Left colon (tissue), 2 donors: ENCODE results near the gene GRIN2A. TPM values are rescaled to one million over a fixed set of nuclear protein-coding genes. Genes with fewer than 3 reads are reported as not detected.

Source experiments
- ATAC-seq: fragments of 200-7000 bp; cut with Tn5 transposase; one replicate; pipeline ENCODE4 v1.9.1; 2020; ENCODE audit warnings: mild to moderate bottlenecking, moderate library complexity
- DNase-seq, 2 donors: peaks; one replicate each; pipeline ENCODE4 v3.0.0-alpha.2; 2020
- intact Hi-C, 2 donors: fragments of 100-400 bp; cut with DNase I in 1 of 2; cut with micrococcal nuclease in 1 of 2; formaldehyde crosslinking; loops; one replicate each; pipeline versions ENCODE4 v1.11.2 to v1.14.0; 2022; cut with DNase I, micrococcal nuclease
- total RNA-seq, 2 donors: library from RNA; stranded (reverse); fragmentation: NEBNext Ultra II Directional; extraction: Animal tissue kit (Norgen Biotek cat#: 25700); gene quantifications; one replicate each; pipeline ENCODE4 v1.2.1, GENCODE V29; 2021
- donor health status: DM: no; HTN: no; CAD: no.
- donor health status: DM: yes; HTN: yes; CAD: no.

The GRIN2A gene
- total RNA-seq, 2 donors from 2014 or later = 0.24 to 0.78 TPM

DNA sequence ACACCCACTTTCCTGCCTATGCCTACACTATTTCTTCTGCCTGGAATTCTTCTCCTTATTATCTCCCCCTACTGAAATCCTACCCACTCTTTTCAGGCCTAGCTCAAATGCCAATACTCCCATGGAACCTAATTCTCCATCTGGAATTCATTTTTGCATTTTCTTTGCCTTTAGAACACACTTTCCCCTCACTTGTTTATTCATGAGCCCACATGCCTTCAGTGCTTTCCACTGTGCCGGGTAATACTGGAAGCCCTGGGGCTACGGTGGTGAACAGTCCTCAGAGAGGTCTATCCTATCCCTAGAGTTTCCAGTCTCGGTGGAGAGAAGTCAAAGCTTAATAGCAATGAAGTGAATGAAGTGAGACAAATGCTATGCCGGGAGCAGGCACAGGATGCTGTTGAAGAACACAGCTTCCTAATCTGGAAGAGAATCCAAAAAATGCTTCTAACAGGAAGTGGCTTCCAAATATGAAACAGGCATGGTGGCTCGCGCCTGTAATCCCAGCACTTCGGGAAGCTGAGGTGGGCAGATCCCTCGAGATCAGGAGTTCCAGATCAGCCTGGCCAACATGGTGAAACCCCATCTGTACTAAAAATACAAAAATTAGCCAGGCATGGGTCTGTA is 322.4 kb downstream of the GRIN2A start:
- intact Hi-C loops = no loop called here
- DNase-seq (no peak), ATAC-seq (no peak)

DNA sequence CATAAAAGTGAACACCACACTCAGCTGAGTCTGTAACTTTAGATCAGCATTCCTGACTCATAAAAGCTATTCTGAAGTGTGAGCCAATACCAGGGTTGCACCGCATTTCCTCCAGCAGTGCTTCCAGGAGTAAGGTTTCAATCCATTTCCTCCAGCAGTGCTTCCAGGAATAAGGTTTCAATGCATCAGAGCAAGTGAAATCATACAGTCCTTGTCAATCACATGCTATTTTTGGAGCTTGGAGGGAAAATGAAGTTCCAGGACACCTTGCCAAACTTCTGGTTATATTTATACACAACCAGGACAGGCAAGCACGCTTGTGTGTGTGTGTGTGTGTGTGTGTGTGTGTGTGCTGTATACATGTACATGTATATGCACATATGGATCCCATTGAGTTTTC is 327.6 kb downstream of the GRIN2A start:
- no peak for ATAC-seq
- no peak for DNase-seq
- intact Hi-C loops = no loop called here

DNA sequence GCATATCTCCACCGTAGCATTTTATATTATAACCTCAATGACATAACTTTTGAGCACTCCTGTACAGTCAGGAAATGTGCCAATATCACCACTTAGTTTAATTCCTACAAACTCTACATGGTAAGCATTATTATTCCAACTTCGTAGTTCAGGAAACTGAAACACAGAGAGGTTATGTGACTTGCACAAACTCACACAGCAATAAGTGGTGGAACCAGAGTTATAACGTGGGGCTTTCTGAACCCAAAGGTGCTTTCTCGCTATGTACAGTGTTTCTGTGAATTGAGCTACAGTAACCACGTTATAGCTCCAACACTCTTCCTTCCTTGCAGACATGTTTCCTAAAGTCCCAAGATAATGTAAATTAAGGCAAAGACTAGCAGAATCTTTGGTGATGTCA is 330.2 kb downstream of the GRIN2A start:
- intact Hi-C loops = no loop called here
- DNase-seq (no peak), ATAC-seq (no peak)

DNA sequence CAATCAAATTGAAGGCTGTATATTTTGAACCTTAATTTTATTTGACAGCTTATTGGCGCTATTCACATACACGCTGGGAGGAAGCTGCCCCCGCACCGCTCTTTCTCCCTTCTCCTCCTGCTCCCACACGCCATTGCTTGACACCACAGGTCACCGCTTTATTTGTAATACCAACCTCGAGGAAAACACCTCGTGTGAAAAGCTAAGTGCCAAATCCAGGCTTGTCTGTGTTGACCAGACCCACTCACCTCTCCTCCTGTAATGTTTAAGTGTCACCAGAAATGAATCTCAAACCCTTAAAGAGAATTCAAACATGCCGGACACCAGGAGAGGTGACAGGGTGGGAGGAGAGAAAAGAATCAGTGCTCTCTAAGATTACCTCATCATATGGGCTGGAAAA is 331.4 kb downstream of the GRIN2A start:
- no peak for ATAC-seq
- intact Hi-C loops = no loop called here

DNA sequence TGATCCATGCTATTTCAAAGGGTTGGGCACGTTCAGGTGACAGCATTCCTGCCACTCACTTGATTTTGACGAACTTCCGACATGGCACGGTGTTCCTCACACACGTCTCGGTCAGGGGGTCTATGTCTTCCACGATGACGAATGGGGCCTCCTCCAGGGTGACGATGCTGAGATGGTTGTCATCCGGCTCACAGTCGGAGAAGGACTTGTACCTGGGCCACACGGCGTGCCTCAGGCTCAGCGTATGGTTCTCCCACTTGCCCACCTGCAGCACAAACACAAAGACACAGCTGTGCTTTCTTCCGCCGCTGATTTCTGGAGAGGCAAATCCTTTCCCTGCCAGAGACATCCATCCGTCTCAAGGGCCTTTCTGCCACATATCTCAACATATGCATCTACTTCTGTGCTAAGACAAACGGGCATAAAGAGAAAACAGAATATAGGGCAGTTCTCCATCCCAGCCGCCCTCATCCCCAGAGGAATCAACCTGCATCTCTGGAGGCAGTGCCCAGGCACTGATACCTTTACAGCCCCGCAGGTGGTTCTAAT is 332.5 kb downstream of the GRIN2A start:
- intact Hi-C loops = no loop called here
- DNase-seq = no peak
- no peak for ATAC-seq

More for the DNA sequence above, 331.4 kb downstream of the GRIN2A start:
- DNase-seq = no peak

DNA sequence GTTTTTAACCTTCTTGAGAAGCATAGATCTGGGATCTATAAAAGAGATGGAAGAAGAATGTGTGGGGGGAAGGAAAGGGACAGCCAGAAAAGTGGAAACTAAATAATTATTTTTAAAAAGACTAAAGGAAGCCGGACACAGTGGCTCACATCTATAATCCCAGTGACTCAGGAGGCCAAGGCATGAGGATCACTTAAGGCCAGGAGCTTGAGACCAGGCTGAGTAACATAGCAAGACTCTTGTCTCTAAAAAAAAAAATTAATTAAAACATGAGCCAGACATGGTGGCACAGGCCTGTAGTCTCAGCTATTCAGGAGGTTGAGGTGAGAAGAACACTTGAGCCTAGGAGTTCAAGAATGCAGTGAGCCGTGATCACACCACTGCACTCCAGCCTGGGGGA is 335.1 kb downstream of the GRIN2A start:
- no peak for ATAC-seq
- no peak for DNase-seq
- intact Hi-C loops = no loop called here

DNA sequence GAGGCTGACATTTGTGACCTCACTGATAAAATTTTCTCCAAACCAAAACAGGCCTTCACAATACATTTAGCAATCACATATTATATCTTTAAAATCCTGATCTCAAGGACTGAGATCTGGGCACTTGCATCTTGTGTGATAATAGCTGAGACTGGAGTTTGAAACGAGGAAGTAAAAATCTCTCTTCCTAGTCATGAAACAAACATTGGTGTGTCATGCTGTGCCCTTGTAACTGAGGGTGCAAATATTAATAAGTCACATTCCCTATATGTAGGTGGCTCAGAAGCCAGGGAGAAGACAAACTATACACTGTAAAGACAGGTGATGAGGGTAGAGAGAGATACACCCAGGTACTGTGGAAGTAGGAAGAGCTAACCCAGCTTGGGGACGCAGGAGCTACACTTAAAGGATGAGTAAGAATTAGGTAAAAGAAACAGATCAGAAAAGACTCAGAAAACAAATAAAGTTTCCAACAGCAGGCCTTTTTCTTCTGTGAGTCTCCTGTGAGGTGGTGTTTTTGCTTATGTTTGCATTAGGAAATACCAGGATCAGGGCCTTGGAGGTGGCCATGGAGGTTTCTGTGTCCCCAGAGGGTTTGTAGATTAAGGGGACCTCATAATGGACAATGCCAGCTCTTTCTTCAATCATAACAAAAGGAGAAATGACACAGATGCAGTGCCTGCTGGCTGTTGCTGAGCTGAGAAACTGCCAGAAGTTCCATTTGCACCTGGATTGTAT is 335.7 kb downstream of the GRIN2A start:
- DNase-seq (no peak), ATAC-seq (no peak)
- intact Hi-C loops = no loop called here

DNA sequence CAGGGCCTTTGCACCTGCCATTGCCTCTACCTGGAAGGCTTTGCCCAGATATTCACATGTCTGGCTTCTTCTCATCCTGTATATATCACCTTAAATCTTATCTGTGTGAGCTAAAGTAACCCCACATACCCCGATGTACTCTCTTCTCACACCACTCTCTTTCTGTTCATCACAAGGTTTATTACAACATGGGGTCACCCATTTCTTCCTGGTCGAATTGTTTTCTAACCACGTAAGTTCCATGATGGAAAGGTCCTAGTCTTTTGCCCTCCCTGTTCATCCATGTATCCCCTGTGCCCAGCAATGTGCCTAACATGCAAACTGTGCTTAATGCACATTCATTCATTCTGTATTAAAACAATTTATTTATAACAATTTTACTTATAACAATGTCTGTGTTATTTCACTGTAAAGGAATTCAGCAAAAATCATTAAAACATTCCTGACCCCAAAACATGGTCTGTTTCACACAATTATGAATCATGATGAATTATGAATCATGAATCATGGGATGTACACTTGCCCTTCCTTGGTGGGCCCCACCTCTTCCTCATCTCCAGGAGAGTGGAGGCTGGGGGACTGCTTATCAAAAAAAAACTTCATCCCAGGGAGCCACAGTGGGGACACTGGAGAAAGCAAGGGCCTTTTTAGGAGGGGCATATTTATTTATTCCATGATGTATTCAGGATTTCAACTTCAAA is 336.4 kb downstream of the GRIN2A start:
- ATAC-seq = no peak
- DNase-seq = no peak
- intact Hi-C loops = no loop called here

DNA sequence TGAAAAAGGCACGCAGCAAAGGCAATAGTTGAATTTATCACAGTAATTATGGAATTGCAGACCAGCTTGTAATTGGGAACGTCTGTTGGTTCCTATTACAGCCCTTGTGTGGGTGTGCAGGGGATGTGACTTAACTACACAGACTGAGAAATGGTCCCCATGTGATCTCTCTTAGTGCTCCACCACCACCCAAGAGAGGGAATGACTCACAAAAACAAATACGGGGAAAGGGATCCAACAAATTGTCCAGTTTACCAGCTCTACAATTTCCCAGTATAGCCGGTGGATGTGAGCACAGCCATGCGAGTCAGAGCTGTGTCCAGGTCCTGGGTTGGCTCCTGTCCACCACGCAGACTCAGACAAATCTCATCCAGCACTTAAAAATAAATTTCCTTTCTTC is 337.9 kb downstream of the GRIN2A start:
- intact Hi-C loops = no loop called here
- ATAC-seq (no peak), DNase-seq (no peak)

DNA sequence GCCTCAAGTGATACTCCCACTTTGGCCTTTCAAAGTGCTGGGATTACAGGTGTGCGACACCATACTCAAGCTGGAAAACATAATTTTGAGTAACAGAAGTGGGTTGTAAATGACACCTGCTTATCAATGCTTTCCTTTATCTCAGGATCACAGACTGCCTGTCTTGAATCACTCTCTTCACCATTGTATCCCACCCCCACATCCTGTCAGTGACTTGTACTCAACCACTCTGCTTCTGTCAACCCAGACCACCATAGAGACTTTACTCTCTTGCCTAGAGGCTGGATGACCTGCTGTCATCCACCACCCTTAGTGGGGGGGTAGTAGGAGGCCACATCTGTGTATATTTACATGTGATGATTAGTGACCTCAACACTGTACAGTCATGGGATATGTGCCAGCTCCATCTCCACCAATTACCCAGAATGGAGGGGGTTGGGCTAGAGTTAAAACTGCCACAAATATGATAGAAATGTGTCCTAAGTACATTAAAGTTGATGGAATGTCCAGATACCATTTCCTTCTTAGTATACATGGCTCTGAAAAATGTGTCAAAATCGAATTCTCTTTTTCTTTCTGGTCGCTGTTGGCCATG is 338.7 kb downstream of the GRIN2A start:
- intact Hi-C loops = no loop called here
- no peak for DNase-seq
- no peak for ATAC-seq

DNA sequence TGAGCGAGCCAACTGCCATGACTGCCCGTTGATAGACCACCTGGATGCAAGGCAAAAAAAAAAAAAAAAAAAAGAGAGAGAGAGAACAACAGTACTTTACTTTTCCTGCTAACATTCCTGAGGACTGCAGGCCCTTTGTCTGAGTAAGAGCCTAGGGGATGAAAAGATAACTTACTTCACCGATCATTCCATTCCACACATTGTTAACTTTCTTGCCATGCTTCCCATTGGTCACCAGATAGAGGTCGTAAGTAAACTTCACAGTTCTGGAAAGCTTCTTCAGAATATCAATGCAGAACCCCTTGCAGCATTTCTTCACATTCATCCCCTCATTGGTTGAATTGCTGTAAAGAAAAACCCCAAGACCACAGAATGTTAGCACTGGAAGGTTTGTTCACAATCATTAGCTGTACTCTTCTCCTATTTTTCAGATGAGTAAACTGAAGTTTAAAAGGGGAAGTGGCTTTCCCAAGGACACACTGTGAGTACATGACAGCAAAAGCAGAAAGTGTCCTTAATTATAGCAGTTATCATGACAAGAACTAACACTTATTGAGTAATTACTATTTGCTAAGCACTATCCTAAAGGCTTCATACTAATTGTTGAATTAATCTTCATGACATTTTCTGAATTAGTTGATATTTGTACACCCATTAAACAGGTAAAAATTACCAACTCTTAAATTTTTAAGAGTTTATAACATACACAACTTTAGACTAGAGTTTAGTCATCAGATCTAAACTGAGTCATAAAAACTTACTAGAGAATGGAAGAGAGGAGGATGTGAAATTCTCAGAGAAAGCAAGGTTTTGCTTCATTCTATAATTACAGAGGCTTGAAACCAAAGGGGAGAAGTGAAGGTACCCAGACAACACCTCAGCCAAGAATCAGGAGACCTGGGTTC is 341.2 kb downstream of the GRIN2A start:
- intact Hi-C loops = no loop called here
- ATAC-seq (no peak), DNase-seq (no peak)

DNA sequence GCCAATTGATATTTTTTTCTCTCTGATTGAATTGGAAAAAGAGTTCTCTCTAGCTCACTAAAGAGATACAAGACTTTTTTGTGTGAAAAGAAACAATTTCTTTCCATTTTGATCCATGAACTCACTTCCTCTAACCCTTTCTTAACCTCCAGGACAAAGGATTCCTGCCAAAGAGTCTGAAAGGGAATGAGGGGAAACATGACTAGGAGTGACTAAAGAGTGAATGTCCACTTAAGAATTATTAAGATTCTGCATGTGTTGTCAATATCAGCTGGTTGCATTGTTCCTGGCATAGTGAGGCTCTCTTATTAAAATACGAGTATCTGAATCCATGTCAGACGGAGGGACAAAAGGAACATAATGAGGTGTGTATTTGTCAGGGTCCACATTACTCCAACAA is 344.7 kb downstream of the GRIN2A start:
- DNase-seq (no peak), ATAC-seq (no peak)
- intact Hi-C loops = no loop called here

DNA sequence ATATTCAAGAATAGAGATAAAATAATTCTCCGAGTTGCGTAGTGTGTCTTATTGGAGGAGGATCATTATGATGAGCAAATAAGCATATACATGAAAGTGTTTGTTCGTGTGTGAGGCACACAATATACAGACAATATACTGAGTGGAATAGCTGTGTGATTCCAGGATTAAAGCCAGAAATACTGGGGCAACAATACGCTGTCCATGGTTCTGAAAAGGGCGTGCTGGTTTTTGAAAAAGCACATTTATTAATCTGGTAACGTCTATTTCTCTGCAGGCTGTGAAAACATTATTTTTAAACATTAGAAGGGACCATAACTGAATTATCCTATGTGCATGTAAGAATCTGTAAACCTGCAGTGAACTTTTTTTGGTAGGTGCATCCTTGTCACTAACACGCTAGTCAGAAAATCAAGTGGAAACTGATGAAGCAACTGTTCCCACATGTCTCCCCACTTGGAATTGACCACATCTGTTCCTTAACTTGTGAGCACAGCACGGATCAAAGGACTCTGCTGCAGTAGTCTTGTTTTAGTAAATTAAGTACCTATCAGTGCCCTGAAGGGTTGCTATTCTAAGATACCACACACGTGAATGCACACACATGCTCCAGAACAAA is 346.0 kb downstream of the GRIN2A start:
- DNase-seq (peak in 1 of 2 donors; percentile 9), ATAC-seq (no peak)
- intact Hi-C loops = no loop called here

DNA sequence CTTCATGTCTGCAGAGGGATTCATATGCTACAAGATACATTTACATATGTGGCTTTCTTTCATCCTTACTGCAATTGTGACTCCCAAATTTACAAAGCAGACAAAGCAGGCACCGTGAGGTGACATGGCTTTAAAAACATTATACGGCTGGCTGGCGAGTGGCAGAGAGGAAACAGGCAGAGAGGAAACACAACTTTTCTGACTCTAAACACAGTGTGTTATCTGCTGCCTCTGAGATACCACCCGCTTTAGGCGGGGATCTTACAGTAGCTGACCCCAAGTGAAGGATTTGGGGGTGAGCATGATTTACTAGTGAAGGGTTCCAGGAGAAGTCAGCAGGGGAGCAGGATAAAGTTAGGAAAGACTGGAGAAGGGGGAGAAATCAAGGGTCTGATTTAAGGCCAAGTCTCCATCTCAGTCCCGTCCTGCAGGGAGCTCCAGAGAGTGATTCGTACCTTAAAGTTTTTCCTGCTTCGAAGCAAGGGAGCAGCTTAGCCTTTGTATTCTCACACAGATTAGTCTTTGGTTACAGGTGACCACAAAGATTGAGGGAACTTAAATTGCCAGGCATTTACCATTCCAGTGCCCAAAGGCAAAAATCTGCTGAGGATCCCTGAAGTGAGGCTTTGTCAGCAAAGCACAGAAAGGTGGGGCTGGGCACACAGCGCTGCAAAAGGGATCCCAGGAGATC is 355.0 kb downstream of the GRIN2A start:
- intact Hi-C loops = no loop called here
- ATAC-seq (no peak), DNase-seq (no peak)

DNA sequence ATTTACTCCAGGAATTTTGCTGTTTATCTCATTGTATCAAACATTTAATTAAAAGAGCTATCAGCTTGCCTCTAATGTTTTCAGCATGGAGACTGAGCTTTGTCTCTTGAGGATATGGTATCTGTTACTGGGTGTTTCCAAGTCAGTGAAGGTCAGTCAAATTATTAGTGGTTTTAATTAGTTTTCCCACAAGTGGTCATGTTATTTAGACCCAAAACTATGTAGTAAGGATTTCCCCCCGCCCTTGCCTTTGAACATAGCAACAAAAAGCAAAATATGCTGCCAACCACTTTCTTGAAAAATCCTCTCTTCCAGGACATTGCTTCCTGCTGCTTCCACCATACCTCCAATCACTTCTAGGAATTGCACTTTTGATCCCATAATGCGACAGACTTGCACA is 355.6 kb downstream of the GRIN2A start:
- ATAC-seq (no peak), DNase-seq (no peak)
- intact Hi-C loops = no loop called here

DNA sequence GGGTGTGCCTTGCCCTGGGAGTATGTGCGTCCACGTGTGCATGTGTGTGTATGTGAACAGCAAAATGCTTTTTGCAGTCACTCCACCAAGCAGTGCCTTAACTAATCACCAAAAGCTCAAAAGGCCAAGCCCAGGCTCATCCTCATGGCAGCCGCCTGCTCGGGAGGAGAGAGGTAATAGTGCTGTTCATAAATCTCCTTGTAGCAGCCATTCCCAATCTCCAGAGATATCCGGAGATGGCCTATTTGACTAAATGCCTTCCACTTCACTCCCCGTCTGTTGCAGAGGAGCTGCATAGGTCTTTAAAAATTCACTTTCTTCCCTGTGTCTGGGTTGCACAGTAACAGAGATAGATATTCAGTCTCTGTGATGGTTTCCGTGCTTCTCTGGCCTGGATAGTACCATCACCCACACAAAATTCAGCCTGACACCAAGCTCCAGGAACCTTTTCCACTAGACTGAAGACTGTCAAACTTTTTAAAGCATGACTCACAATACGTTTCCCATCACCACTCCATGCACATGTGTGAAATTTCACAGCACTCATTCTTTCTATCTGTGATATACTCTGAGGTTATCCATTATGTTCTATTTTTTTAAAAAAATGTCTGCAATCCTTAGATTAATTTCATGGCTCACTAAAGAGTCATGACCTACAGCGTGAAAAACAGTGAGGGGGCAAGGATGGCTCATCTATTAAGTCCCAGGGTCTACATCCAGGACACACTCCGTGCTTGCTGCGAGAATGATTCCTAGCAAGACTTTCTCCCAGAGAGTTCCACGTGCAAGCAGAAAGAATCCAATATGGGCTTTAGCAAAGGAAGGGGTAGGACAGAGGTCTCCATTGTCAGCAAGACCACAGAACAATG is 357.8 kb downstream of the GRIN2A start:
- intact Hi-C loops = no loop called here
- ATAC-seq (no peak), DNase-seq (no peak)

DNA sequence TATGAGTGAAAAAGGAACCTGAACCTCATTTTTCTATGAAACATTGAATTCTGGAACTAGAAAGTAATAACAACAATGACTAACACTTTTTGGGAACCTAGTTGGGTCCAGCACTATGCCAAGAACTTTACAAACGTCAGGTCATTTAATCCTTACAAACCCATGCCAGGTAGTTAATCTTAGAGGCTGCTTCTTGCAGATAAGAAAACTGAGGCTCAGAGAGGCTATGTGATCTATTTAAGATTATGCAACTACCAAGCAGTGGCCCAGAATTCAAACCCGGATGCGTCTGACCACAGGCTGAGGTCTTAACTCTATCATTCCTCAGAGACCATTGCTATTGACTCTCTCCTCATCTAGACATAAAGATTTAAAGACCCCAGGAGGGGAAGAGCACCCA is 358.7 kb downstream of the GRIN2A start:
- intact Hi-C loops = no loop called here
- ATAC-seq (no peak), DNase-seq (no peak)
